Small intestine (tissue), 7 donors: ENCODE results near the gene DTNBP1. TPM values are rescaled to one million over a fixed set of nuclear protein-coding genes. Genes with fewer than 3 reads are reported as not detected.

Experiments used
- DNase-seq, 2 donors: peaks; one replicate each; pipeline versions ENCODE4 v3.0.0 to v3.0.0-alpha.2; 2013
- FAIRE-seq: peaks from 2 replicates; lab custom pipeline; 2012; peaks lifted over from hg19 to GRCh38; lab: Jason Lieb, UNC
- H3K27ac ChIP-seq, 3 donors: one replicate each; pipeline ENCODE4 v1.5.1; 2013; ENCODE audit warnings: low read length in 2 of 3, mild to moderate bottlenecking in 2 of 3, control low read depth in 1 of 3, inconsistent platforms in 1 of 3, low read depth in 1 of 3, moderate library complexity in 1 of 3
- H3K27me3 ChIP-seq, 3 donors: one replicate each; pipeline ENCODE4 v1.6.1; 2013; ENCODE audit warnings: low read length in 3 of 3, inconsistent platforms in 1 of 3; ENCODE audit not compliant: control insufficient read depth in 3 of 3, insufficient read depth in 3 of 3
- H3K36me3 ChIP-seq, 3 donors: one replicate each; pipeline ENCODE4 v1.6.1; 2013; ENCODE audit warnings: low read length in 3 of 3, inconsistent platforms in 1 of 3, low read depth in 1 of 3, mild to moderate bottlenecking in 1 of 3, moderate library complexity in 1 of 3; ENCODE audit not compliant: control insufficient read depth in 3 of 3, insufficient read depth in 2 of 3
- H3K4me1 ChIP-seq, 3 donors: one replicate each; pipeline ENCODE4 v1.6.1; 2013; ENCODE audit warnings: low read length in 2 of 3, inconsistent platforms in 1 of 3, low read depth in 1 of 3, mild to moderate bottlenecking in 1 of 3, moderate library complexity in 1 of 3; ENCODE audit not compliant: control insufficient read depth in 3 of 3, insufficient read depth in 2 of 3
- H3K4me3 ChIP-seq, 3 donors: one replicate each; pipeline ENCODE4 v1.5.1; 2013; ENCODE audit warnings: low read length in 3 of 3, control low read depth in 1 of 3, inconsistent platforms in 1 of 3, low read depth in 1 of 3, mild to moderate bottlenecking in 1 of 3, moderate library complexity in 1 of 3
- H3K9me3 ChIP-seq, 2 donors: one replicate each; pipeline ENCODE4 v1.6.1; 2013; ENCODE audit warnings: low read depth in 1 of 2, low read length in 1 of 2; ENCODE audit not compliant: control insufficient read depth in 2 of 2, insufficient read depth in 1 of 2
- WGBS, 3 donors: extraction: QIAGEN DNeasy Blood & Tissue Kit; methylation state at CpG; one replicate each; pipeline ENCODE4 v1.1.7; 2013; 5-methylcytosine and 5-hydroxymethylcytosine counted together
- polyA plus RNA-seq, 4 donors: library from polyadenylated mRNA; stranded (reverse) in 3 of 4; unstranded in 1 of 4; fragments of 200-250 nt in 3 of 4; fragments of 120-200 nt in 1 of 4; gene quantifications; one replicate each; pipeline versions ENCODE4 v1.2.1 to v1.2.3, GENCODE V29; 2013
- donor health status: healthy with polysubstance abuse.
- donor health status: control.
- donor health status: control.
- donor health status: Bipolar disorder and iron deficiency.
- donor health status: healthy.

The DTNBP1 gene
- polyA plus RNA-seq, 4 donors = 12.7 to 22.0 (median 18.7) TPM

- FAIRE-seq (no peak), DNase-seq (no peak)
- Histone ChIP-seq H3K4me3 (no peak overlapping the region), H3K27ac (no peak overlapping the region), H3K27me3 (no peaks in the 10 kb centered on the region), H3K9me3 (no peaks in the 10 kb centered on the region), H3K36me3 (peaks cover 0 to 89% (median 20%) of the 10 kb centered on the region in 3 donors), H3K4me1 (peaks cover 0 to 8% (median 0%) of the 10 kb centered on the region in 3 donors)
- WGBS, 3 donors = 89 to 92% (median 90%) methylated on average over 14 of the region's 14 CpGs
Measured at GRCh38 chr6:15507746-15508145, 155.1 kb downstream of the DTNBP1 start.

GRCh38 chr6:15507221-15507620 is 155.6 kb downstream of the DTNBP1 start:
- DNase-seq (no peak), FAIRE-seq (no peak)
- H3K27ac ChIP-seq = no peak overlapping the region
- H3K4me3 ChIP-seq = no peak overlapping the region
- H3K36me3 ChIP-seq = peaks cover 0 to 89% (median 20%) of the 10 kb centered on the region in 3 donors
- H3K4me1 ChIP-seq = peaks cover 0 to 8% (median 0%) of the 10 kb centered on the region in 3 donors
- no peaks in the 10 kb centered on the region for H3K27me3 ChIP-seq
- 97 to 98% (median 97%) methylated on average over 11 of the region's 11 CpGs for WGBS, 3 donors
- no peaks in the 10 kb centered on the region for H3K9me3 ChIP-seq

GRCh38 chr6:15506066-15506465 is 156.8 kb downstream of the DTNBP1 start:
- no peak for FAIRE-seq
- 91 to 100% (median 96%) methylated on average over 7 of the region's 7 CpGs for WGBS, 3 donors
- peaks cover 0 to 8% (median 0%) of the 10 kb centered on the region in 3 donors for H3K4me1 ChIP-seq
- H3K27me3 ChIP-seq = no peaks in the 10 kb centered on the region
- no peak overlapping the region for H3K4me3 ChIP-seq
- no peak for DNase-seq
- no peaks in the 10 kb centered on the region for H3K9me3 ChIP-seq
- peak overlapping the region in 1 of 3 donors; percentile 43 for H3K27ac ChIP-seq
- peaks cover 0 to 89% (median 18%) of the 10 kb centered on the region in 3 donors for H3K36me3 ChIP-seq

- WGBS, 3 donors = 82 to 90% (median 89%) methylated on average over 18 of the region's 18 CpGs
- H3K9me3 ChIP-seq = no peaks in the 10 kb centered on the region
- peaks cover 0 to 8% (median 0%) of the 10 kb centered on the region in 3 donors for H3K4me1 ChIP-seq
- H3K27me3 ChIP-seq = no peaks in the 10 kb centered on the region
- peak overlapping the region in 2 of 3 donors; percentile 23 to 70 for H3K27ac ChIP-seq
- no peak overlapping the region for H3K4me3 ChIP-seq
- FAIRE-seq = no peak
- no peak for DNase-seq
- H3K36me3 ChIP-seq = peaks cover 0 to 88% (median 18%) of the 10 kb centered on the region in 3 donors
Measured at GRCh38 chr6:15505463-15505918, 157.3 kb downstream of the DTNBP1 start.

- no peak for FAIRE-seq
- peaks cover 0 to 8% (median 0%) of the 10 kb centered on the region in 3 donors for H3K4me1 ChIP-seq
- 59 to 86% (median 83%) methylated on average over 26 of the region's 26 CpGs for WGBS, 3 donors
Measured at GRCh38 chr6:15504581-15505350, 158.1 kb downstream of the DTNBP1 start.

GRCh38 chr6:15504040-15504495 is 158.8 kb downstream of the DTNBP1 start:
- H3K4me1 ChIP-seq = peaks cover 0 to 8% (median 0%) of the 10 kb centered on the region in 3 donors
- H3K27ac ChIP-seq = peak overlapping the region in 2 of 3 donors; percentile 23 to 36
- peaks cover 0 to 90% (median 15%) of the 10 kb centered on the region in 3 donors for H3K36me3 ChIP-seq
- H3K27me3 ChIP-seq = no peaks in the 10 kb centered on the region
- no peaks in the 10 kb centered on the region for H3K9me3 ChIP-seq
- DNase-seq (no peak), FAIRE-seq (no peak)
- no peak overlapping the region for H3K4me3 ChIP-seq
- 76 to 96% (median 88%) methylated on average over 12 of the region's 12 CpGs for WGBS, 3 donors

More at GRCh38 chr6:15504581-15505350, 158.1 kb downstream of the DTNBP1 start:
- Histone ChIP-seq H3K27me3 (no peaks in the 10 kb centered on the region), H3K36me3 (peaks cover 0 to 89% (median 18%) of the 10 kb centered on the region in 3 donors), H3K27ac (peak overlapping the region in 2 of 3 donors; percentile 23 to 70), H3K4me3 (no peak overlapping the region), H3K9me3 (no peaks in the 10 kb centered on the region)
- peak; percentile 8 to 48 for DNase-seq

- H3K4me1 ChIP-seq = peaks cover 0 to 8% (median 0%) of the 10 kb centered on the region in 3 donors
- WGBS, 3 donors = 91 to 94% (median 92%) methylated on average over 6 of the region's 6 CpGs
- H3K9me3 ChIP-seq = no peaks in the 10 kb centered on the region
- H3K36me3 ChIP-seq = peaks cover 0 to 92% (median 15%) of the 10 kb centered on the region in 3 donors
- no peak for FAIRE-seq
- no peak for DNase-seq
- H3K27me3 ChIP-seq = no peaks in the 10 kb centered on the region
- no peak overlapping the region for H3K27ac ChIP-seq
- no peak overlapping the region for H3K4me3 ChIP-seq
Measured at GRCh38 chr6:15503346-15503680, 159.5 kb downstream of the DTNBP1 start.

GRCh38 chr6:15502446-15503345 is 160.1 kb downstream of the DTNBP1 start:
- no peak for DNase-seq
- no peaks in the 10 kb centered on the region for H3K27me3 ChIP-seq
- H3K4me3 ChIP-seq = no peak overlapping the region
- FAIRE-seq = no peak
- 90 to 94% (median 91%) methylated on average over 20 of the region's 20 CpGs for WGBS, 3 donors
- H3K27ac ChIP-seq = no peak overlapping the region
- no peaks in the 10 kb centered on the region for H3K9me3 ChIP-seq
- peaks cover 0 to 8% (median 0%) of the 10 kb centered on the region in 3 donors for H3K4me1 ChIP-seq
- peaks cover 0 to 92% (median 10%) of the 10 kb centered on the region in 3 donors for H3K36me3 ChIP-seq
